ENCODE data around the gene OR51B2.

Gene OR51B2

DNA sequence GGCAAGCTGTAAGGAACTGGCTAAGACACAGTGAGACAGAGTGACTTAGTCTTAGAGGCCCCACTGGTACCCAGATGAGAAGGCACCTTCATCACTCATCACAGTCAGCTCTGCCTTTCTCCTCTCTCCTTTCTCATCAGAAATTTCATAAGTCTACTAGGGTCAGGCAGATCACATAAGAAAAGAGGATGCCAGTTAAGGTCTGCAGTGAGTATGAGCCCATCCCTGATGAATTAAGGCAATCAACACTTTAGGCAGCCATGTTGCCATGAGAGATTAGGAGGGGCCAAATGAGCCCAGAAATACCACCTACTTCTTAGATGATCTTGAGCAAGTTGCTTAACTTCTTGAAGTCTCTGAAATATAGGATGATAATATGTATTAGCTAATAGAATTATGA lies 42.5 kb downstream of the OR51B2 start:
- DNase-seq, result no peak

DNA sequence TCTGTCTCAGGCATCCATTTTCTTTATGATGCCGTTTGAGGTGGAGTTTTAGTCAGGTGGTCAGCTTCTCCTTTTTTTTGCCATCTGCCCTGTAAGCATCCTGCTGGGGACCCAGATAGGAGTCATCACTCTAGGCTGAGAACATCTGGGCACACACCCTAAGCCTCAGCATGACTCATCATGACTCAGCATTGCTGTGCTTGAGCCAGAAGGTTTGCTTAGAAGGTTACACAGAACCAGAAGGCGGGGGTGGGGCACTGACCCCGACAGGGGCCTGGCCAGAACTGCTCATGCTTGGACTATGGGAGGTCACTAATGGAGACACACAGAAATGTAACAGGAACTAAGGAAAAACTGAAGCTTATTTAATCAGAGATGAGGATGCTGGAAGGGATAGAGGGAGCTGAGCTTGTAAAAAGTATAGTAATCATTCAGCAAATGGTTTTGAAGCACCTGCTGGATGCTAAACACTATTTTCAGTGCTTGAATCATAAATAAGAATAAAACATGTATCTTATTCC lies 43.5 kb downstream of the OR51B2 start:
- DNase-seq, result peak; percentile 95 to 97

DNA sequence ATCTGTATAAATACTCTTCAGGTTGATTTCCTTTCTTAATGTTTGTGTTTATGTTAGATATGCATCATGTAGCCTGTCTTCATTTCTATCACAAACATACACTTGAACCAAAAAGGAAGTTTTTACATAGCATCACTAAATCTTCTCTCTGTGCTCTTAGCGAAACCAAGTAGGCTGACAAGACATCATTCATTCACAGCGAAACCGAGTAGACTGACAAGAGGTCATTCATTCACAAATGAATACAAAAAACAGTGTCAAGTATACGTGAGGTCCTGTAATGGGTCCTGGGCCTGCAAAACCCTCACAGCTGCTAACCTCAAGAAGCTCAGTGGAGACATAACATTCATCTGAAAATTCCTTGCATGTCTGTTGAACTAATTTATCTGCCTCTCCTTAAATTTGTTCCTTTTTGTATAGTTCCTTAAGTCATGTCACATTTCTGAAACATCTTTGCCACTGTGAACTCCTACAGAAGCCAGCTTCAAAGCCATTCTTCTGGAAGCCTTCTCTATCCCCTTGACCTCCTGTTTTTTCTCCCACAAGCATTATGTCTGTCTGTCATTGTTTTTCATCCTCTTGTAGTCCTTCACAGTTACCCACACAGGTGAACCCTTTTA lies 44.5 kb downstream of the OR51B2 start:
- DNase-seq, result no peak

DNA sequence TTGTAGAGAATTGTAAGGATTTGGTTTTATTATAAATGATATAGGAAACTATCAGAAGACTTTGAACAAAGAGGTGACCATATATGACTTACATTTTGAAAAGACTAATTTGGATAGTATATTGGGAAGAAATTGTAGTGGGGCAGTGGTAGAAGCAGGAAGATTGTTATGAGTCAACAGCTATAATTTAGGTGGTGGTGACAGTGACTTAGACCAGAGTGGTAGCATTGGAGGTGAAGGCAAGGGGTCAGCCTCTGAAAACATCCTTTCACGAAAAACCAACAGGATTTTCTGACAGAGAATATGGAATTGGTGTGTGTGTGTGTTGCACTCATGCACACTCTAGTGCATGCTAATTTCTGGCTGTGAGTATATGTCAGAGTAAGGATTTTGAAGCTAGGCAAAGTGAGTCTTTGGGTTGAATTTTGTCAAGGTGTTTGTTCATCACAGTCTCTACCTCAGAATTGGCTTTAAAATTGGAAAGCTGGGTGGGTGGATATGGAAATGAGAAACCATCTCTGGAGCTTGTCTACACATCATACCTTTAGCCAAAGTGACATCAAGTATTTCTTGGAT lies 46.2 kb downstream of the OR51B2 start:
- DNase-seq, result no peak

DNA sequence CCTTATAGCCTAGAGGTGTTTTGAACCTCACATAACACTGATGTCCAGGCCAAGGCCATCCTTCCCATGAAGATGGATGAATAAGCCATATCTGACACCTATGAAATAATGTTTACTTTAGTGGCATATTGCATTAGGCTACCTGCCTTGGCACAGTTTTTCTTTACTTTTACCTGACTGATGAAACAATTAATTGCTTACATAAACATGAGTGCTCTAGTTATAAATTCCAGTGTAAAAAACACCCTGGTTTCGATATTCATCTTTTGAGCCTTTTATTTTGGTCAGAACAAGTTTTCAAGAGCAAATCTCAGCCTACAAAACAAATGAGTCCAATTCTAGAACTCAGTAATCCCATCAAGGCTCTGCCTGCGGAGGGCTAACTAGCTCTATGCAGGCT lies 47.4 kb downstream of the OR51B2 start:
- DNase-seq, result no peak

DNA sequence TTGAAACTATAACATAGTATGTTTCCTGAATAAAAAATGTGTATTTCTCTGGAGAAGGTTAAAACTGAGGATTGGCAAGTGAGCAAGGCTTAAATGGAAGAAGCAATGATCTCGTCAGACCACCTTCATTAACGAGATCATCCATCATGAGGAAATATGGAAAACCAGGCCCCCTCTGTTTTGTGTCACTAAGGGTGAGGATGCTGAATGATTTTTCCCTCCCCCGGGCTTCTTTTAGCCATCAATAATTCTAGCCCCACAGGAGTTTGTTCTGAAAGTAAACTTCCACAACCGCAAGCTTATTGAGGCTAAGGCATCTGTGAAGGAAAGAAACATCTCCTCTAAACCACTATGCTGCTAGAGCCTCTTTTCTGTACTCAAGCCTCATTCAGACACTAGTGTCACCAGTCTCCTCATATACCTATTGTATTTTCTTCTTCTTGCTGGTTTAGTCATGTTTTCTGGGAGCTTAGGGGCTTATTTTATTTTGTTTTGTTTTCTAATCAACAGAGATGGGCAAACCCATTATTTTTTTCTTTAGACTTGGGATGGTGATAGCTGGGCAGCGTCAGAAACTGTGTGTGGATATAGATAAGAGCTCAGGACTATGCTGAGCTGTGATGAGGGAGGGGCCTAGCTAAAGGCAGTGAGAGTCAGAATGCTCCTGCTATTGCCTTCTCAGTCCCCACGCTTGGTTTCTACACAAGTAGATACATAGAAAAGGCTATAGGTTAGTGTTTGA lies 48.6 kb downstream of the OR51B2 start:
- DNase-seq, result no peak

DNA sequence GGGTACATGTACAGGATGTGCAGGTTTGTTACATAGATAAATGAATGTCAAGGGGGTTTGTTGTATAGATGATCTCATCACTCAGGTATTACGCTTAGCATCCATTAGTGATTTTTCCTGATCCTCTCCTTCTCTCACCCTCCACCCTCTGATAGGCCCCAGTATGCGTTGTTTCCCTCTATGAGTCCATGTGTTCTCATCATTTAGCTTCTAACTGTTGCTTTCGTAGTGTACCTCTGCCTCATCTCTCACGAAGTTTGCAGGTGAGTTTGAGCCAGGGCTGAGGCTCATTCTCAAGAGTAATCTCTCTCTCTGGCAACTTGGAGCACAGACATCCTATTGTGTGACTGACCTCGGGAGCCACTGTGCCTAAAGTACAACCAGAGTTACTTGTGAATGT lies 49.7 kb downstream of the OR51B2 start:
- DNase-seq, result no peak
